Testis (tissue), 3 donors: Measurements from ENCODE around the gene HSPB9. TPM values are rescaled to one million over a fixed set of nuclear protein-coding genes. Genes with fewer than 3 reads are reported as not detected.

ENCODE experiments used
- DNase-seq: peaks from one replicate; pipeline ENCODE4 v3.0.0-alpha.2; 2019
- H3K27ac ChIP-seq, 2 donors: fragments of 200-600 bp; sonication (generic); one replicate each; pipeline ENCODE4 v1.5.1; 2019
- H3K27me3 ChIP-seq: fragments of 200-600 bp; sonication (generic); one replicate; pipeline ENCODE4 v1.5.1; 2019
- H3K36me3 ChIP-seq: fragments of 200-600 bp; sonication (generic); one replicate; pipeline ENCODE4 v1.5.1; 2017; ENCODE audit warnings: low read depth; ENCODE audit errors: missing control alignments
- H3K4me1 ChIP-seq: fragments of 200-600 bp; sonication (generic); one replicate; pipeline ENCODE4 v1.5.1; 2019
- H3K4me3 ChIP-seq, 2 donors: fragments of 200-600 bp; sonication (generic); one replicate each; pipeline ENCODE4 v1.5.1; 2017 to 2019
- H3K9me3 ChIP-seq: fragments of 200-600 bp; sonication (generic); one replicate; pipeline ENCODE4 v1.5.1; 2017
- CTCF ChIP-seq, 3 experiments: fragments of 450-650 bp in 2 of 3; fragments of 200-600 bp in 1 of 3; sonication (generic) in 1 of 3; IDR thresholded peaks; one replicate each; pipeline ENCODE4 v1.5.1; 2016 to 2019; ENCODE audit warnings: antibody characterized with exemption in 3 of 3, mild to moderate bottlenecking in 2 of 3, moderate library complexity in 1 of 3
- POLR2A ChIP-seq: fragments of 450-650 bp; IDR thresholded peaks from one replicate; pipeline ENCODE4 v1.6.1; 2017; ENCODE audit warnings: antibody characterized with exemption, mild to moderate bottlenecking, moderate library complexity
- WGBS, 2 donors: methylation state at CpG; one replicate each; pipeline ENCODE4 v1.1.5; 2018; 5-methylcytosine and 5-hydroxymethylcytosine counted together
- intact Hi-C: fragments of 100-400 bp; cut with DNase I; formaldehyde crosslinking; loops from one replicate; pipeline ENCODE4 v1.15.1; 2023; ENCODE audit warnings: low total_unique reads
- polyA plus RNA-seq: library from polyadenylated mRNA; stranded (reverse); fragments of 350-450 nt; fragmentation: Illumina TruSeq; extraction: RNeasy Lipid Tissue Mini Kit (QIAGEN cat#74804); gene quantifications from one replicate; pipeline ENCODE4 v1.2.3, GENCODE V29; 2014; ENCODE audit warnings: low read depth, low replicate concordance; ENCODE audit not compliant: insufficient read depth
- total RNA-seq, 2 donors: library from RNA; depleted of rRNA; stranded (reverse); fragments of >200 nt; gene quantifications; one replicate each; pipeline ENCODE4 v1.2.3, GENCODE V29; 2016

Gene HSPB9
- total and polyA plus RNA-seq, 3 donors from 2014 or later = 6.9 to 12.9 (median 9.8) TPM

- Histone ChIP-seq H3K36me3 (no peaks in the 10 kb centered on the region), H3K9me3 (no peaks in the 10 kb centered on the region), H3K27me3 (no peaks in the 10 kb centered on the region), H3K4me1 (no peaks in the 10 kb centered on the region), H3K4me3 (no peak overlapping the region), H3K27ac (no peak overlapping the region)
- TF ChIP-seq CTCF (IDR thresholded peaks at IDR 0.05) (no peak), POLR2A (no peak)
- DNase-seq = no peak
- whole genome bisulfite sequencing, 2 donors = 95 to 99% methylated on average over 8 of the region's 8 CpGs
- intact Hi-C loops = no loop called here
These were observed 45.2 kb downstream of the HSPB9 start for GRCh38 chr17:42167807-42168206.

GRCh38 chr17:42169351-42169750 lies 46.7 kb downstream of the HSPB9 start:
- TF ChIP-seq CTCF (IDR thresholded peaks at IDR 0.05) = no peak
- TF ChIP-seq POLR2A = no peak
- Histone ChIP-seq H3K36me3 (no peaks in the 10 kb centered on the region), H3K27ac (no peak overlapping the region), H3K27me3 (no peaks in the 10 kb centered on the region), H3K9me3 (no peaks in the 10 kb centered on the region), H3K4me3 (no peak overlapping the region), H3K4me1 (no peaks in the 10 kb centered on the region)
- intact Hi-C loops = no loop called here
- DNase-seq = no peak
- WGBS, 2 donors = 93 to 96% methylated on average over 9 to 29 of the region's 29 CpGs

- Histone ChIP-seq H3K4me3 (no peak overlapping the region), H3K9me3 (no peaks in the 10 kb centered on the region), H3K36me3 (no peaks in the 10 kb centered on the region), H3K27me3 (no peaks in the 10 kb centered on the region), H3K27ac (no peak overlapping the region), H3K4me1 (no peaks in the 10 kb centered on the region)
- TF ChIP-seq POLR2A (no peak), CTCF (IDR thresholded peaks at IDR 0.05) (no peak)
- no peak for DNase-seq
- intact Hi-C loops = no loop called here
- 77 to 85% methylated on average over 11 of the region's 11 CpGs for WGBS, 2 donors
These were observed 49.2 kb downstream of the HSPB9 start for GRCh38 chr17:42171831-42172230.

Other genes with a start within 250 kb of the HSPB9 start
- 10 to 100 TPM; 68.4 to 86.0 TPM for gene ACLY, start 203.9 kb upstream of the HSPB9 start, total RNA-seq
- 83.0 TPM for gene ACLY, start 203.9 kb upstream of the HSPB9 start, polyA plus RNA-seq
- gene ODAD4, start 192.2 kb upstream of the HSPB9 start, total RNA-seq = 10 to 100 TPM; 22.3 to 26.0 TPM
- 53.7 TPM for gene ODAD4, start 192.2 kb upstream of the HSPB9 start, polyA plus RNA-seq
- 10 to 100 TPM; 74.3 to 89.7 TPM for gene CNP, start 156.0 kb upstream of the HSPB9 start, total RNA-seq
- 40.8 TPM for gene CNP, start 156.0 kb upstream of the HSPB9 start, polyA plus RNA-seq
- gene DNAJC7, start 105.4 kb upstream of the HSPB9 start, total RNA-seq = 10 to 100 TPM; 81.1 to 86.2 TPM
- gene DNAJC7, start 105.4 kb upstream of the HSPB9 start, polyA plus RNA-seq = 94.3 TPM
- 100 to 1,000 TPM in 1 of 2 donors, 10 to 100 TPM in 1; 85.1 to 103 TPM for gene NKIRAS2, start 102.7 kb upstream of the HSPB9 start, total RNA-seq
- gene NKIRAS2, start 102.7 kb upstream of the HSPB9 start, polyA plus RNA-seq = 65.4 TPM
- 10 to 100 TPM in 1 of 2 donors, 1 to 10 TPM in 1; 7.7 to 11.3 TPM for gene C17orf113, start 72.2 kb upstream of the HSPB9 start, total RNA-seq
- 2.8 TPM for gene C17orf113, start 72.2 kb upstream of the HSPB9 start, polyA plus RNA-seq
- 10 to 100 TPM; 17.9 to 26.6 TPM for gene ZNF385C, start 24.3 kb upstream of the HSPB9 start, total RNA-seq
- 21.4 TPM for gene ZNF385C, start 24.3 kb upstream of the HSPB9 start, polyA plus RNA-seq
- 10 to 100 TPM; 35.9 to 51.1 TPM for gene DHX58, start 10.1 kb upstream of the HSPB9 start, total RNA-seq
- gene DHX58, start 10.1 kb upstream of the HSPB9 start, polyA plus RNA-seq = 56.3 TPM
- 100 to 1,000 TPM; 109 to 111 TPM for gene KAT2A, start 1.4 kb upstream of the HSPB9 start, total RNA-seq
- gene KAT2A, start 1.4 kb upstream of the HSPB9 start, polyA plus RNA-seq = 37.6 TPM
- gene RAB5C, start 32.2 kb downstream of the HSPB9 start, total RNA-seq = 100 to 1,000 TPM in 1 of 2 donors, 10 to 100 TPM in 1; 96.0 to 152 TPM
- 139 TPM for gene RAB5C, start 32.2 kb downstream of the HSPB9 start, polyA plus RNA-seq
- under 1 TPM; 0.24 to 0.56 TPM for gene KCNH4, start 58.3 kb downstream of the HSPB9 start, total RNA-seq
- gene KCNH4, start 58.3 kb downstream of the HSPB9 start, polyA plus RNA-seq = 0.42 TPM
- not detected for gene HCRT, start 62.6 kb downstream of the HSPB9 start, total RNA-seq
- gene HCRT, start 62.6 kb downstream of the HSPB9 start, polyA plus RNA-seq = not detected
- 10 to 100 TPM; 28.3 to 36.6 TPM for gene GHDC, start 71.7 kb downstream of the HSPB9 start, total RNA-seq
- 16.9 TPM for gene GHDC, start 71.7 kb downstream of the HSPB9 start, polyA plus RNA-seq
- 10 to 100 TPM; 65.9 to 81.5 TPM for gene STAT5B, start 153.6 kb downstream of the HSPB9 start, total RNA-seq
- 66.0 TPM for gene STAT5B, start 153.6 kb downstream of the HSPB9 start, polyA plus RNA-seq
- 10 to 100 TPM; 27.8 to 37.0 TPM for gene STAT5A, start 165.7 kb downstream of the HSPB9 start, total RNA-seq
- 13.7 TPM for gene STAT5A, start 165.7 kb downstream of the HSPB9 start, polyA plus RNA-seq